T47D (cell line): ENCODE results near the gene PLCB2.

Experiments used
- DNase-seq, 2 experiments: peaks; one replicate each; pipeline versions ENCODE4 v3.0.0 to v3.0.0-alpha.2; 2011 to 2012; ENCODE audit warnings: low read depth in 1 of 2, low spot score in 1 of 2
- JUND ChIP-seq: IDR thresholded peaks from 2 replicates; pipeline ENCODE4 v1.6.1; 2012; ENCODE audit warnings: low read depth
- in situ Hi-C: cut with HindIII; loops from 2 replicates; pipeline ENCODE4 v1.10.0; 2016; ENCODE audit warnings: low sequenced_read_pairs, low pct_unique_long_range_greater_than_20kb

The PLCB2 gene

GRCh38 chr15:40338041-40338657 lies 30.4 kb upstream of the PLCB2 start:
- in situ Hi-C loops = no loop called here
- TF ChIP-seq JUND = no peak
- DNase-seq = peak; percentile 80

- TF ChIP-seq JUND = no peak
- no peak for DNase-seq
- in situ Hi-C loops = no loop called here
These were observed 29.9 kb upstream of the PLCB2 start for GRCh38 chr15:40337597-40337996.

GRCh38 chr15:40336744-40337122 lies 29.0 kb upstream of the PLCB2 start:
- no peak for TF ChIP-seq JUND
- DNase-seq = no peak
- in situ Hi-C loops = no loop called here

GRCh38 chr15:40335938-40336743 lies 28.4 kb upstream of the PLCB2 start:
- no peak for DNase-seq
- in situ Hi-C loops = no loop called here
- no peak for TF ChIP-seq JUND

GRCh38 chr15:40334941-40335795 lies 27.4 kb upstream of the PLCB2 start:
- in situ Hi-C loops = no loop called here
- TF ChIP-seq JUND = no peak
- peak; percentile 79 to 92 for DNase-seq

- peak in 1 of 2 experiments; percentile 44 for DNase-seq
- in situ Hi-C loops = no loop called here
- TF ChIP-seq JUND = no peak
These were observed 26.8 kb upstream of the PLCB2 start for GRCh38 chr15:40334541-40334940.

GRCh38 chr15:40333922-40334492 lies 26.3 kb upstream of the PLCB2 start:
- no peak for TF ChIP-seq JUND
- in situ Hi-C loops = no loop called here
- DNase-seq = no peak

- no peak for DNase-seq
- in situ Hi-C loops = no loop called here
- no peak for TF ChIP-seq JUND
These were observed 24.5 kb upstream of the PLCB2 start for GRCh38 chr15:40332113-40332781.

- in situ Hi-C loops = no loop called here
- DNase-seq = no peak
- no peak for TF ChIP-seq JUND
These were observed 23.9 kb upstream of the PLCB2 start for GRCh38 chr15:40331637-40332036.

GRCh38 chr15:40331026-40331425 lies 23.3 kb upstream of the PLCB2 start:
- TF ChIP-seq JUND = no peak
- no peak for DNase-seq
- in situ Hi-C loops = no loop called here

GRCh38 chr15:40330368-40330836 lies 22.7 kb upstream of the PLCB2 start:
- no peak for TF ChIP-seq JUND
- DNase-seq = no peak
- in situ Hi-C loops = no loop called here

- in situ Hi-C loops = no loop called here
- no peak for DNase-seq
- TF ChIP-seq JUND = no peak
These were observed 22.1 kb upstream of the PLCB2 start for GRCh38 chr15:40329804-40330203.
